NOMO-1 (cell line): Measurements from ENCODE around the gene ANKRD33.

Experiments used
- DNase-seq, 2 experiments: peaks; one replicate each; lab custom pipeline; 2025; ENCODE audit not compliant: unreplicated experiment in 2 of 2; lab: John Stamatoyannopoulos, UW

The ANKRD33 gene

DNA sequence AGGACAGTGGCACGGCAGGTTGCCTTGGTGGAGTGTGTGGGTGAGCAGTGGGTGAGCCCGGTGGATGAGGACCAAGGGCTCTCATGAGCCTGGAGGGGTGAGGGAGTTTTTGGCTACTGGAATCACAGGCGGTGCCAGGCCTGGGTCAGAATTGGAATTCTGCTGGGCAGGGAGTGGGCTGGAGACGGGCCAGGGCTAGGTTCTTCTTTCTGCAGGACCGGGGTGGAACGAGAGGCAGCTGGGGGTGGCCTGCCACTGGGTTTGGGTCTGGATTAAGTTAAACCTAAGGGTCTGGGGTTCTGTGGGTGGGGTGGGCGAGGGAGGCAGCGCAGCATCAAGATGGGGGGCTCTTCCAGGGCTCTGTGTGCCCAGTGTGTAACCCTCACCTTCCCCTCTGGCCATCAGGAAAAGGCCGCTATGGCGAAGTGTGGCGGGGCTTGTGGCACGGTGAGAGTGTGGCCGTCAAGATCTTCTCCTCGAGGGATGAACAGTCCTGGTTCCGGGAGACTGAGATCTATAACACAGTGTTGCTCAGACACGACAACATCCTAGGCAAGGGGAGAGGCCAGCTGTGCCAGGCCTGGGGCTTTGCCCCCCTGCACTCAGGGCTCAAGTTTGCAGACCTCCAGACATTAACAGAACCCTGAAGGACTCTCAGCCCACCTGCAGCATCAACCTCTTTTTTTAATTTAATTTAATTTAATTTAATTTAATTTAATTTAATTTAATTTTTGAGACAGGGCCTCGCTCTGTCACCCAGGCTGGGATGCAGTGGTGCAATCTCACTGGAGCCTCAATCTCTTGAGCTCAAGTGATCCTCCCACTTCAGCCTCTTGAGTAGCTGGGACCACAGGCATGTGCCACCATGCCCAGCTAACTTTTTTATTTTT, 26.4 kb downstream of the ANKRD33 start:
- DNase-seq: no peak

DNA sequence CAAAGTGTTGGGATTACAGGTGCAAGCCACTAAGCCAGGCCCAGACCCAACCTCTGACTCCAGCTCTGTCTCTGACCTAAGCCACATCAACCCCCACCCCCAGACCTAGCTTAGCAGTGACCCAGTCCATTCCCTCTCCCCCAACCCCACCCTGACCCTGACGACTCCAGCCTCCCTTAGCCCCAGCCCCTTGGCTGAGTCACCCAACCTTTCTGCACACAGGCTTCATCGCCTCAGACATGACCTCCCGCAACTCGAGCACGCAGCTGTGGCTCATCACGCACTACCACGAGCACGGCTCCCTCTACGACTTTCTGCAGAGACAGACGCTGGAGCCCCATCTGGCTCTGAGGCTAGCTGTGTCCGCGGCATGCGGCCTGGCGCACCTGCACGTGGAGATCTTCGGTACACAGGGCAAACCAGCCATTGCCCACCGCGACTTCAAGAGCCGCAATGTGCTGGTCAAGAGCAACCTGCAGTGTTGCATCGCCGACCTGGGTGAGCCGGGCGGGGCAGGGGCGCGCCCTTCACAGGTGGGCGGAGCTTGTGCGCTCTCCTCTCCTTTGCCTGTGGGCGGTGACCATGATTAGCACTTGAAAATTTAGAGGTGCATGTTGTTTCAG, 27.2 kb downstream of the ANKRD33 start:
- DNase-seq: no peak

GRCh38 chr12:51915951-51916350, 28.0 kb downstream of the ANKRD33 start:
- DNase-seq: no peak

- DNase-seq: no peak
Observed at GRCh38 chr12:51917041-51917590, 29.2 kb downstream of the ANKRD33 start.

GRCh38 chr12:51917746-51918453, 30.0 kb downstream of the ANKRD33 start:
- no peak for DNase-seq

- no peak for DNase-seq
Observed at GRCh38 chr12:51920046-51920445, 32.1 kb downstream of the ANKRD33 start.

DNA sequence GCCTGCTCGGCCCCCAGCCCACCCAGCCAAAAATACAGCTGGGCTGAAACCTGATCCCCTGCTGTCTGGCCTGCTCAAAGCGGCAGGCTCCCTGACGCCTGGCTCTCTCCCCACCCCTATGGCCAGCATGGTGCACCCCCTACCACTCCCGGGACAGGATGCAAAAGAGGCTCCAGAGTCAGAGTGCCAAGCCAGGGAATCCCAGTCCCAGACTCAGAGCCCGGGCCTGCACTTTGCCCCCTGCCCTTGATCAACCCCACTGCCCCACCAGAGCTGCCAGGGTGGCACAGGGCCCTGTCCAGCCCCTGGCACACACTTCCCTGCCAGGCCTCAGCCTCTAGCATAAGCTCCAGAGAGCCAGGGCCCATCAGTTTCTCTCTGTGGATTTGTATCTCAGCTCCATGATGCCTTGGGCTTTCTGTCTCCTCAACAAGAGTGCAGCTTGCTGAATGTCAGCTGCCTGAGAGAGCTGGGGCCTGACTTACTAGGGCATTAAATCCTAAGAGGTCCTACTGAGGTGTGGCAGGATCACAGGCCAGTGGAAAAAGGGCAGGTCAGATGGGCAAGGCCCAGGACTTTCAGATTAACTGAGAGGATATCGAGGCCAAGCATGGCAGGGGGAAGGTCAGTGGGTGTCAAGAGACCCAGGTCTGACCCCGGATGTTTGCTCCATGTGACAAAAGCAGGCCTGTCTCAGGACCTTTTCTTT, 33.3 kb downstream of the ANKRD33 start:
- DNase-seq: no peak

GRCh38 chr12:51922146-51922545, 34.2 kb downstream of the ANKRD33 start:
- DNase-seq: no peak

DNA sequence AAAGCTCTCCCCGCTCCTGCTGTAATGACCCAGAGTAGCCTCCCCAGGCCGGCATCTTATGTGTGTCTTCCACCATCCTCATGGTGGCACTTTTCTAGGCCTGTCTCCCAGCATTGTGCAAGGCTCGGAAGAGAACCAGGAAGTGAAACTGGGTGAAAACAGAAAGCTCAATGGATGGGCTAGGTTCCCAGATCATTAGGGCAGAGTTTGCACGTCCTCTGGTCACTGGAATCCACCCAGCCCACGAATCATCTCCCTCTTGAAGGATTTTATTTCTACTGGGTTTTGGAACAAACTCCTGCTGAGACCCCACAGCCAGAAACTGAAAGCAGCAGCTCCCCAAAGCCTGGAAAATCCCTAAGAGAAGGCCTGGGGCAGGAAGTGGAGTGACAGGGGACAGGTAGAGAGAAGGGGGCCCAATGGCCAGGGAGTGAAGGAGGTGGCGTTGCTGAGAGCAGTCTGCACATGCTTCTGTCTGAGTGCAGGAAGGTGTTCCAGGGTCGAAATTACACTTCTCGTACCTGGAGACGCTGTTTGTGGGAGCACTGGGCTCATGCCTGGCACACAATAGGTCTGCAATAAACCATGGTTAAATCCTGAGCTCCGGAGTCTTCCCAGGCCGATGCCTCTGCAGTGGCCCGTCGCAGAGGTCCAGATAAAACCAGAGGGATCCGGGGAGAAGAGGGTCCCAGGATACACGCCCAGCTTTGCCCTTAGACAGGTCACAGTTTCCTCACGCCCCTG, 35.0 kb downstream of the ANKRD33 start:
- peak; percentile 83 to 92 for DNase-seq

GRCh38 chr12:51923506-51924365, 35.8 kb downstream of the ANKRD33 start:
- DNase-seq: peak; percentile 10 to 15

GRCh38 chr12:51924551-51925319, 36.8 kb downstream of the ANKRD33 start:
- DNase-seq: no peak

- no peak for DNase-seq
Observed at GRCh38 chr12:51925346-51926063, 37.6 kb downstream of the ANKRD33 start.

GRCh38 chr12:51926064-51926632, 38.2 kb downstream of the ANKRD33 start:
- DNase-seq: no peak

DNA sequence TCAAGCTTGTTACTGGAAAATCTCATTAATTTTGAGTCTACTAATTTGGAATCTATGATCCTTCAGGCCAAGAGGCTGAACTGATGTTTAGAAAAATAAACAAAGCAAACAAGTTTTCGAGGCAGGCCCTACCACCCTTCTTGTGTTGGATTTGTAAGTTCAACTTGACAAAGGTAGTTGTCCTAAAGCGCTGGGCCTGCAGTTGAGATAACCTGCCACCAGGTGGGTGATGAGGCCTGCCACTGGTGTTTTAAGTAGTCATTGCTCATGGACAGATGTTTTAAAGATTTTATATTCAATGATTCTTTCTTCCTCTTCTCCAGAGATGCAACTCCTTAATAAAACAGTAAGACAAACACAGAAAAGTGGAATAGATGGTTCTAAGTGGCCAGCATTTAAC, 38.8 kb downstream of the ANKRD33 start:
- DNase-seq: peak in 1 of 2 experiments; percentile 36

- DNase-seq: no peak
Observed at GRCh38 chr12:51932218-51933076, 44.5 kb downstream of the ANKRD33 start.

- DNase-seq: no peak
Observed at GRCh38 chr12:51934080-51934479, 46.2 kb downstream of the ANKRD33 start.
